Pancreas (tissue), 10 donors: ENCODE data around the gene CPLX1. TPM values are rescaled to one million over a fixed set of nuclear protein-coding genes. Genes with fewer than 3 reads are reported as not detected.
A peak's percentile ranks its signal among the peaks of the same experiment; 100 is the strongest.

Experiments used
- ATAC-seq, 4 donors: fragments of 200-7000 bp; cut with Tn5 transposase; one replicate each; pipeline versions ENCODE4 v1.8.0 to v1.9.1; 2020; ENCODE audit warnings: mild to moderate bottlenecking in 4 of 4, moderate library complexity in 4 of 4
- DNase-seq, 6 donors: peaks; one replicate each; pipeline ENCODE4 v3.0.0-alpha.2; 2020
- FAIRE-seq: peaks from 2 replicates; lab custom pipeline; 2012; peaks lifted over from hg19 to GRCh38; lab: Jason Lieb, UNC
- H3K27ac ChIP-seq, 4 donors: fragments of 200-600 bp; sonication (generic); 1 replicate in 3 of 4; 2 replicates in 1 of 4; pipeline versions ENCODE4 v1.5.0 to v1.8.0; 2020
- H3K27me3 ChIP-seq, 4 donors: fragments of 200-600 bp; one replicate each; pipeline ENCODE4 v1.8.0; 2021
- H3K36me3 ChIP-seq, 3 donors: fragments of 200-600 bp; sonication (generic) in 1 of 3; one replicate each; pipeline versions ENCODE4 v1.5.0 to v1.8.0; 2020 to 2021
- H3K4me1 ChIP-seq, 3 donors: fragments of 200-600 bp; one replicate each; pipeline ENCODE4 v1.8.0; 2021
- H3K4me3 ChIP-seq, 4 donors: fragments of 200-600 bp; sonication (generic) in 2 of 4; one replicate each; pipeline versions ENCODE4 v1.5.0 to v1.8.0; 2020 to 2021
- H3K9me3 ChIP-seq, 4 donors: fragments of 200-600 bp; one replicate each; pipeline ENCODE4 v1.8.0; 2021
- CTCF ChIP-seq, 4 donors: fragments of 200-600 bp; sonication (generic) in 3 of 4; IDR thresholded peaks; one replicate each; pipeline versions ENCODE4 v1.5.0 to v1.8.0; 2021; ENCODE audit warnings: antibody characterized with exemption in 4 of 4
- WGBS, 2 donors: extraction: QIAGEN DNeasy Blood & Tissue Kit; methylation state at CpG; one replicate each; pipeline ENCODE4 v1.1.7; 2013; 5-methylcytosine and 5-hydroxymethylcytosine counted together
- intact Hi-C, 3 donors: fragments of 100-400 bp; cut with DNase I; formaldehyde crosslinking; loops; one replicate each; pipeline versions ENCODE4 v1.11.1 to v1.14.2; 2022
- polyA plus RNA-seq, 2 donors: library from polyadenylated mRNA; stranded (reverse); fragments of 200-250 nt; gene quantifications; one replicate each; pipeline ENCODE4 v1.2.3, GENCODE V29; 2013
- total RNA-seq, 6 donors: library from RNA; stranded (reverse); fragmentation: NEBNext Ultra II Directional in 4 of 6; extraction: Animal tissue kit (Norgen Biotek cat#: 25700) in 4 of 6; gene quantifications; one replicate each; pipeline versions ENCODE4 v1.2.1 to v1.2.4, GENCODE V29; 2021 to 2023
- donor health status: healthy with polysubstance abuse.
- donor health status: DM: no; HTN: no; CAD: no; lungs with moderate emphysema.
- donor health status: DM: no; HTN: no; CAD: no.
- donor health status: control.
- donor health status: control.
- donor health status: Bipolar disorder and iron deficiency.
- donor health status: DM: yes; HTN: yes; CAD: no.
- donor health status: DM: no; HTN: no; CAD: no.
- donor health status: DM: no; HTN: no; CAD: no.
- donor health status: DM: yes; HTN: yes; CAD: no.

CPLX1 gene
- total and polyA plus RNA-seq, 8 donors: 0.51 to 7.7 (median 1.4) TPM

DNA sequence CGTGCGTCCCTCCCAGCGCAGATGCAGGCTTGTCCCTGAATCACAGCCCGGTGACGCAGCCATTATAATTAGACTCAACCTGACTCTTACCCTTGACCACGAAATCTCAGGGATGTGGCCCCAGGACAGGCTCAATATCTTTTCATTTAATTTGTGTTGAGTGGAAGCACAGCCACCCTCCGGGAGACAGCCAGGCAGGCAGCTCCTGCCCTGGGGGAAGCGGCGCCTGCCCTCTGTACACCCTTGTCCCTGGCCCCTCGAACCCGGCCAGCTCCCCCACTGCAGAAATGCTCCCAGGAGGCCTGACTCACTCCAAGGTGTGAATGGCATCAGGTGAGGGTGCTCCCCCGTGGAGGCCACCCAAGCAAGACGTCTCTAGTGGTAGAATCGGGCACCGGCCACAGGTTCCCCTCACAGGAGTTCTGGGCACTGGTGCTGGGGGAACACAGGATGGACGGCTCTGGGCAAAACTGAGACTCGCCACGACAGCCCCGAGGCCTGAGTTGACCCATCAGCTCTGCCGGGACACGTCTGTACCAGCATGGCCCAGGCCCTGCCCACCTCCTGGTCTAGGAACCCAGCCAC is 2.7 kb downstream of the CPLX1 start:
- no peak overlapping the region for H3K4me3 ChIP-seq
- H3K9me3 ChIP-seq: no peaks in the 10 kb centered on the region
- ATAC-seq (no peak), DNase-seq (peak in 2 of 6 donors; percentile 16 to 61), FAIRE-seq (no peak)
- H3K27me3 ChIP-seq: peaks cover 0 to 20% (median 5%) of the 10 kb centered on the region in 4 donors
- intact Hi-C loops: no loop called here
- 63 to 75% methylated on average over 21 of the region's 21 CpGs for WGBS, 2 donors
- H3K36me3 ChIP-seq: no peaks in the 10 kb centered on the region
- peaks cover 0 to 4% (median 0%) of the 10 kb centered on the region in 3 donors for H3K4me1 ChIP-seq
- no peak for TF ChIP-seq CTCF (IDR thresholded peaks at IDR 0.05)
- H3K27ac ChIP-seq: no peak overlapping the region

DNA sequence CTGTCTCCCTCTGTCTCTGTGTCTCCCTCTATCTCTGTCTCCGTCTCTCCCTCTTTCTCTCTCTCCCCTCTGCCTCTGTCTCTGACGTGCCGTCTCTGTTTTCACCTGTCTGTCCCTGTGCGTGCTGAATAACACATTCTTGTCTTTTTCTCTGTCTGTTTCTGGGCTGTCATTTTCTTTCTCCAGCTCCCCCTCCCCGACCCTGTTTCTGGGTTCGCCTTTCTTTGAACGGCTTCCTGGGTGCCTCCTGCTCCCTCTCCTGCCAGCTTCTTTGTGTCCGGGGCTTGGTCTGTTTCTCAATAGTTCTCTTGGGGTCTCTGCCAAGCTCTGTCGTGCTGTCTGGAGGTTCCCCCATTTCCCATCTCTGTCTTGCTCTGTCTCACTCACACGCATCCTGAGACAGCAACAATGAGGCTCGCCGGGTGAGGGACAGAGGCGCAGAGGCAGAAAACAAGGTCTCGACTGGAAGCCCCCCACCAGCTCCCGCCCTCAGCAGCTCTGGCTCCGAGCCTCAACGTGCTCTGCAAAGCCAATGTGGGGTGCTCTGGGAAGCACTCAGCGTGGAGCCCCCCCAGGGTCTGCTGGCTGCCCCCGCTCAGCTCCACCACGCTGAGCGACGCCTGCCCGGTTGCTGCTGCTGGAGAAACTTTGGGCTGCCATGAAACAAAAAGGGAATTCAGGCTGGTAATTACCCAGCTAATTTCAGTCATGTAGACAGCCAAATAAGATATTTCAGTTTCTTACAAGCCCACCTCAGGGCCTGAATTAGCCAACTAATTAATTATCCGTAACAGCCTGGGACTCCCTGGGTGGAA is 3.4 kb downstream of the CPLX1 start:
- no peak for FAIRE-seq
- peaks cover 0 to 20% (median 5%) of the 10 kb centered on the region in 4 donors for H3K27me3 ChIP-seq

DNA sequence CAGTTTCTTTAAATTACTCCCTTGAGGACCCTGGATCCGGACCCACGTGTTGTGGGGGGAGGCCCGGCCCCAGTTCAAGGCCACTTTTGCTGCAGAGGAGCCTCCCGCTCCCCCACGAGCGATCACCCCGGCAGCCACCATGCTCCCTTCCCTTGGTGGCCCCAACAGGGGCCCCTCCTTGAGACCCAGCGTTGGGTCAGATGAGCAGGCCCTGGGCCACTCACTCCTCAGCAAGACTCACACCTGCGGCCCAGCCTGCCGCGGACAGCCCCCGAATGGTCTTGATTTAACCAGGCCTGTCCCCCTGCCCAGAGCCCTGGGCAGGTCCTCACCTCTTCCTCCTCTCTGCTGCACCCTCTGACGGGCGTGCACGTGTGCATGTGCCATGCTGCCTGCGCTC is 4.3 kb downstream of the CPLX1 start:
- WGBS, 2 donors: 60 to 72% methylated on average over 16 of the region's 16 CpGs
- peaks cover 0 to 4% (median 0%) of the 10 kb centered on the region in 3 donors for H3K4me1 ChIP-seq
- H3K27me3 ChIP-seq: peaks cover 0 to 20% (median 5%) of the 10 kb centered on the region in 4 donors
- no peak overlapping the region for H3K27ac ChIP-seq
- DNase-seq: peak in 1 of 6 donors; percentile 45
- no peak for ATAC-seq
- intact Hi-C loops: no loop called here
- no peaks in the 10 kb centered on the region for H3K36me3 ChIP-seq
- FAIRE-seq: no peak
- H3K9me3 ChIP-seq: no peaks in the 10 kb centered on the region
- no peak for TF ChIP-seq CTCF (IDR thresholded peaks at IDR 0.05)
- H3K4me3 ChIP-seq: no peak overlapping the region

More for the DNA sequence above, 3.4 kb downstream of the CPLX1 start:
- Histone ChIP-seq H3K36me3 (no peaks in the 10 kb centered on the region), H3K9me3 (no peaks in the 10 kb centered on the region), H3K4me3 (no peak overlapping the region), H3K27ac (no peak overlapping the region), H3K4me1 (peaks cover 0 to 4% (median 0%) of the 10 kb centered on the region in 3 donors)
- intact Hi-C loops: no loop called here
- WGBS, 2 donors: 44 to 53% methylated on average over 24 of the region's 24 CpGs
- no peak for TF ChIP-seq CTCF (IDR thresholded peaks at IDR 0.05)
- DNase-seq (no peak), ATAC-seq (no peak)

DNA sequence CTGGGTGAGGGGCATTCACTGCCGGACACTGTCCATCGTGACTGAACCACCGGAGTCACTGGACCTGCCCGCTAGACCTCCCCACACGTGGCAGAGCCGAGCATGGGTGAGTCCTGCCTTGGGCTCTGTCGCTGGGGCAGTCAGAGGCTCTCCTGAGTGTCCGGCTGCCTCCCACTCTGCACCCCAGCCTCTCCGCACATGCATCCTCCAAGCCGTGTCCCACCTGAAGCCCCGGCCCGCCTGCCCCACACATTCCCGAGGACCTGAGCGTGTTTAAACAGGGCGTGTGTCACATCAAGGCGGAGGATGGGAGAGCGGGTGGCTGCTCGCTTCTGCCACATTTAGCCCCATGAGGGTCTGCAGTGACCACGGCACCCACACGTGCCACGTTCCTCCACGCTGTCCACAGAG is 4.7 kb downstream of the CPLX1 start:
- Histone ChIP-seq H3K4me3 (no peak overlapping the region), H3K36me3 (no peaks in the 10 kb centered on the region), H3K27me3 (peaks cover 0 to 20% (median 5%) of the 10 kb centered on the region in 4 donors), H3K4me1 (peaks cover 0 to 4% (median 0%) of the 10 kb centered on the region in 3 donors), H3K27ac (no peak overlapping the region), H3K9me3 (no peaks in the 10 kb centered on the region)
- 60 to 74% methylated on average over 21 to 22 of the region's 22 CpGs for WGBS, 2 donors
- intact Hi-C loops: no loop called here
- no peak for FAIRE-seq
- TF ChIP-seq CTCF (IDR thresholded peaks at IDR 0.05): no peak
- DNase-seq: peak in 2 of 6 donors; percentile 19 to 45
- ATAC-seq: no peak
